HepG2 (cell line): ENCODE results near the gene DDX50. TPM values are rescaled to one million over a fixed set of nuclear protein-coding genes. Genes with fewer than 3 reads are reported as not detected.

ENCODE experiments used
- DR1 ChIP-seq: sonication (generic); formaldehyde crosslinking; IDR thresholded peaks from 2 replicates; pipeline ENCODE4 v1.8.0; 2021; ENCODE audit warnings: mild to moderate bottlenecking, missing genetic modification reagents, inconsistent platforms
- JUND ChIP-seq: sonication (generic); formaldehyde crosslinking; IDR thresholded peaks from 2 replicates; pipeline ENCODE4 v1.8.0; 2022; ENCODE audit warnings: mild to moderate bottlenecking, missing genetic modification reagents
- KDM2A ChIP-seq: sonication (generic); formaldehyde crosslinking; IDR thresholded peaks from 2 replicates; pipeline ENCODE4 v1.4.0; 2020; ENCODE audit warnings: low read depth, missing genetic modification reagents, borderline replicate concordance
- NR2F2 ChIP-seq: IDR thresholded peaks from 2 replicates; pipeline ENCODE4 v1.6.1; 2012; ENCODE audit warnings: low read depth, inconsistent platforms, borderline replicate concordance
- NRL ChIP-seq: sonication (generic); formaldehyde crosslinking; IDR thresholded peaks from 2 replicates; pipeline ENCODE4 v1.5.0; 2020; ENCODE audit warnings: missing genetic modification reagents, mild to moderate bottlenecking, moderate library complexity, borderline replicate concordance
- POGZ ChIP-seq: sonication (generic); formaldehyde crosslinking; IDR thresholded peaks from 2 replicates; pipeline ENCODE4 v1.4.0; 2020; ENCODE audit warnings: mild to moderate bottlenecking, missing genetic modification reagents
- RBM39 ChIP-seq: fragments of 200-400 bp; formaldehyde crosslinking; IDR thresholded peaks from one replicate; pipeline ENCODE4 v1.6.1; 2018; ENCODE audit warnings: antibody characterized with exemption, mild to moderate bottlenecking, low read depth, low read length; ENCODE audit not compliant: poor library complexity, severe bottlenecking
- YY1 ChIP-seq: IDR thresholded peaks from 2 replicates; pipeline ENCODE4 v1.6.1; 2011; ENCODE audit warnings: low read length, low read depth, moderate library complexity, mild to moderate bottlenecking; ENCODE audit not compliant: insufficient read depth, insufficient replicate concordance
- ZNF180 ChIP-seq: sonication (generic); formaldehyde crosslinking; IDR thresholded peaks from 2 replicates; pipeline ENCODE4 v1.4.0; 2020; ENCODE audit warnings: low read depth, missing genetic modification reagents, borderline replicate concordance
- ZNF354B ChIP-seq: sonication (generic); formaldehyde crosslinking; IDR thresholded peaks from 2 replicates; pipeline ENCODE4 v1.8.0; 2022; ENCODE audit warnings: mild to moderate bottlenecking, missing genetic modification reagents
- ZNF468 ChIP-seq: sonication (generic); formaldehyde crosslinking; IDR thresholded peaks from 2 replicates; pipeline ENCODE4 v1.8.0; 2022; ENCODE audit warnings: mild to moderate bottlenecking, moderate library complexity, missing genetic modification reagents
- ZNF629 ChIP-seq: sonication (generic); formaldehyde crosslinking; conservative IDR thresholded peaks from 2 replicates; pipeline ENCODE4 v1.5.0; 2020; ENCODE audit warnings: missing genetic modification reagents
- ZNF790 ChIP-seq: sonication (generic); formaldehyde crosslinking; IDR thresholded peaks from 2 replicates; pipeline ENCODE4 v1.8.0; 2022; ENCODE audit warnings: missing genetic modification reagents, mild to moderate bottlenecking, borderline replicate concordance
- ZSCAN22 ChIP-seq: sonication (generic); formaldehyde crosslinking; IDR thresholded peaks from 2 replicates; pipeline ENCODE4 v1.4.0; 2020; ENCODE audit warnings: mild to moderate bottlenecking, missing genetic modification reagents
- polyA plus RNA-seq, 8 experiments: library from polyadenylated mRNA; depleted of rRNA in 3 of 8; stranded (reverse) in 7 of 8; unstranded in 1 of 8; fragments of >200 nt; fragmentation: Illumina TruSeq in 4 of 8; extraction: Trizol in 4 of 8; gene quantifications; 2 replicates each; pipeline versions ENCODE4 v1.2.1 to v1.2.3, GENCODE V29; 2011 to 2016; ENCODE audit warnings: low read depth in 4 of 8, missing spikeins in 1 of 8, mixed read lengths in 1 of 8; ENCODE audit not compliant: insufficient read depth in 1 of 8
- total RNA-seq, 5 experiments: library from RNA; depleted of rRNA; stranded (reverse); fragments of >200 nt; fragmentation: Illumina TruSeq; extraction: Trizol; gene quantifications; 2 replicates each; pipeline ENCODE4 v1.2.3, GENCODE V29; 2016; ENCODE audit warnings: low read depth in 1 of 5
- TF ChIP-seq, protein P1 (sequence below): sonication (generic); formaldehyde crosslinking; IDR thresholded peaks from 2 replicates; pipeline ENCODE4 v1.9.0; 2022; ENCODE audit warnings: missing genetic modification reagents, mild to moderate bottlenecking, borderline replicate concordance
- TF ChIP-seq, protein P2 (sequence below): IDR thresholded peaks from 2 replicates; pipeline ENCODE4 v1.4.0; 2020; ENCODE audit warnings: mild to moderate bottlenecking, missing genetic modification reagents
- TF ChIP-seq, protein P3 (sequence below): sonication (generic); formaldehyde crosslinking; IDR thresholded peaks from 2 replicates; pipeline ENCODE4 v1.4.0; 2020; ENCODE audit warnings: mild to moderate bottlenecking, low read depth, missing genetic modification reagents
- TF ChIP-seq, protein P4 (sequence below): sonication (generic); formaldehyde crosslinking; IDR thresholded peaks from 2 replicates; pipeline ENCODE4 v1.5.1; 2020; ENCODE audit warnings: missing genetic modification reagents, mild to moderate bottlenecking, borderline replicate concordance

DDX50 gene
- total and polyA plus RNA-seq, 2 of the 13 experiments (the other 11 are each of a cell fraction or from before 2014, with no cell fraction given), result 19.0 to 38.2 TPM

DNA sequence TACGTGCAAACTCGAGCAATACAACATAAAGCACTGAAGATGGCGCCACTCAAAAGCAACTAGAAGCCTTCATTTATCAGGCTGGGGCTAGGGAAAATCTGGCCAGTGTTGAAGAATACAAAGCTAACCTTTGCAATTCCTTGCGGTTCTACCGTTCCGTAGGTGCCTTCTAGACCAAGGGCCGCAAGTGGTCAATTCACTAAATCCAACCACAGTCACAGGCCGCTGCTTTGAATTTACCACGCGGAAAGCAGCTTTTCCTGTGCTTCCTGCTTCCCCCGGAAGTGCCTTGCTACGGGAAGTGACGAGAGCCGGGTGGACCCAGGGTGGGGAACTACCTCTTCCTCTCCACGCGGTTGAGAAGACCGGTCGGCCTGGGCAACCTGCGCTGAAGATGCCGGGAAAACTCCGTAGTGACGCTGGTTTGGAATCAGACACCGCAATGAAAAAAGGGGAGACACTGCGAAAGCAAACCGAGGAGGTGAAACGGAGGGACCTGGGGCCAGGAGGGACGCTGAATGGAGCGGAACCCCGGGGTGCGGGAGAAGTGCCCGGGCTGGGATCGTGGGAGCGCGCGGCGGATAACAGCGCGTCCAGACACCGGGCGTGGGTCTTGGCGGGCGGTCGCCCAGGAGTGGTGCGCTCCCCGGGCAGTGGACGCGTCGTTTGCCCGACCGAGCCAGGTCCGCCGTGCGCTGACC, 54.9 kb downstream of the DDX50 start, which contains the start of gene DDX21 (continued):
- TF ChIP-seq, protein P1, sequence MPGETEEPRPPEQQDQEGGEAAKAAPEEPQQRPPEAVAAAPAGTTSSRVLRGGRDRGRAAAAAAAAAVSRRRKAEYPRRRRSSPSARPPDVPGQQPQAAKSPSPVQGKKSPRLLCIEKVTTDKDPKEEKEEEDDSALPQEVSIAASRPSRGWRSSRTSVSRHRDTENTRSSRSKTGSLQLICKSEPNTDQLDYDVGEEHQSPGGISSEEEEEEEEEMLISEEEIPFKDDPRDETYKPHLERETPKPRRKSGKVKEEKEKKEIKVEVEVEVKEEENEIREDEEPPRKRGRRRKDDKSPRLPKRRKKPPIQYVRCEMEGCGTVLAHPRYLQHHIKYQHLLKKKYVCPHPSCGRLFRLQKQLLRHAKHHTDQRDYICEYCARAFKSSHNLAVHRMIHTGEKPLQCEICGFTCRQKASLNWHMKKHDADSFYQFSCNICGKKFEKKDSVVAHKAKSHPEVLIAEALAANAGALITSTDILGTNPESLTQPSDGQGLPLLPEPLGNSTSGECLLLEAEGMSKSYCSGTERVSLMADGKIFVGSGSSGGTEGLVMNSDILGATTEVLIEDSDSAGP (CRISPR knock-in tag), result peak; percentile 85
- TF ChIP-seq KDM2A (CRISPR knock-in tag), result peak; percentile 83
- TF ChIP-seq ZNF468 (CRISPR knock-in tag), result 0 out of 2 replicates have a peak, but pooled peaks have one; percentile 24
- peak; percentile 71 for TF ChIP-seq RBM39
- no peak for TF ChIP-seq JUND
- TF ChIP-seq NR2F2, result peak; percentile 64; the same call in 1 of the 2 replicates
- peak; percentile 47; the same call in 1 of the 2 replicates for TF ChIP-seq NRL (CRISPR knock-in tag)
- TF ChIP-seq, protein P2, sequence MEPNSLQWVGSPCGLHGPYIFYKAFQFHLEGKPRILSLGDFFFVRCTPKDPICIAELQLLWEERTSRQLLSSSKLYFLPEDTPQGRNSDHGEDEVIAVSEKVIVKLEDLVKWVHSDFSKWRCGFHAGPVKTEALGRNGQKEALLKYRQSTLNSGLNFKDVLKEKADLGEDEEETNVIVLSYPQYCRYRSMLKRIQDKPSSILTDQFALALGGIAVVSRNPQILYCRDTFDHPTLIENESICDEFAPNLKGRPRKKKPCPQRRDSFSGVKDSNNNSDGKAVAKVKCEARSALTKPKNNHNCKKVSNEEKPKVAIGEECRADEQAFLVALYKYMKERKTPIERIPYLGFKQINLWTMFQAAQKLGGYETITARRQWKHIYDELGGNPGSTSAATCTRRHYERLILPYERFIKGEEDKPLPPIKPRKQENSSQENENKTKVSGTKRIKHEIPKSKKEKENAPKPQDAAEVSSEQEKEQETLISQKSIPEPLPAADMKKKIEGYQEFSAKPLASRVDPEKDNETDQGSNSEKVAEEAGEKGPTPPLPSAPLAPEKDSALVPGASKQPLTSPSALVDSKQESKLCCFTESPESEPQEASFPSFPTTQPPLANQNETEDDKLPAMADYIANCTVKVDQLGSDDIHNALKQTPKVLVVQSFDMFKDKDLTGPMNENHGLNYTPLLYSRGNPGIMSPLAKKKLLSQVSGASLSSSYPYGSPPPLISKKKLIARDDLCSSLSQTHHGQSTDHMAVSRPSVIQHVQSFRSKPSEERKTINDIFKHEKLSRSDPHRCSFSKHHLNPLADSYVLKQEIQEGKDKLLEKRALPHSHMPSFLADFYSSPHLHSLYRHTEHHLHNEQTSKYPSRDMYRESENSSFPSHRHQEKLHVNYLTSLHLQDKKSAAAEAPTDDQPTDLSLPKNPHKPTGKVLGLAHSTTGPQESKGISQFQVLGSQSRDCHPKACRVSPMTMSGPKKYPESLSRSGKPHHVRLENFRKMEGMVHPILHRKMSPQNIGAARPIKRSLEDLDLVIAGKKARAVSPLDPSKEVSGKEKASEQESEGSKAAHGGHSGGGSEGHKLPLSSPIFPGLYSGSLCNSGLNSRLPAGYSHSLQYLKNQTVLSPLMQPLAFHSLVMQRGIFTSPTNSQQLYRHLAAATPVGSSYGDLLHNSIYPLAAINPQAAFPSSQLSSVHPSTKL (CRISPR knock-in tag), result peak; percentile 27; the same call in 1 of the 2 replicates
- peak; percentile 75 for TF ChIP-seq YY1
- no peak; the same call in 1 of the 2 replicates for TF ChIP-seq POGZ (CRISPR knock-in tag)
- TF ChIP-seq, protein P3, sequence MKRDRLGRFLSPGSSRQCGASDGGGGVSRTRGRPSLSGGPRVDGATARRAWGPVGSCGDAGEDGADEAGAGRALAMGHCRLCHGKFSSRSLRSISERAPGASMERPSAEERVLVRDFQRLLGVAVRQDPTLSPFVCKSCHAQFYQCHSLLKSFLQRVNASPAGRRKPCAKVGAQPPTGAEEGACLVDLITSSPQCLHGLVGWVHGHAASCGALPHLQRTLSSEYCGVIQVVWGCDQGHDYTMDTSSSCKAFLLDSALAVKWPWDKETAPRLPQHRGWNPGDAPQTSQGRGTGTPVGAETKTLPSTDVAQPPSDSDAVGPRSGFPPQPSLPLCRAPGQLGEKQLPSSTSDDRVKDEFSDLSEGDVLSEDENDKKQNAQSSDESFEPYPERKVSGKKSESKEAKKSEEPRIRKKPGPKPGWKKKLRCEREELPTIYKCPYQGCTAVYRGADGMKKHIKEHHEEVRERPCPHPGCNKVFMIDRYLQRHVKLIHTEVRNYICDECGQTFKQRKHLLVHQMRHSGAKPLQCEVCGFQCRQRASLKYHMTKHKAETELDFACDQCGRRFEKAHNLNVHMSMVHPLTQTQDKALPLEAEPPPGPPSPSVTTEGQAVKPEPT, result peak; percentile 51; the same call in 1 of the 2 replicates
- TF ChIP-seq ZNF629 (CRISPR knock-in tag), result 0 out of 2 replicates have a peak, but pooled peaks have one; percentile 5
- no peak for TF ChIP-seq ZNF790 (CRISPR knock-in tag)
- no peak for TF ChIP-seq ZNF354B (CRISPR knock-in tag)
- TF ChIP-seq ZSCAN22 (CRISPR knock-in tag), result no peak
- peak; percentile 1; the same call in 1 of the 2 replicates for TF ChIP-seq DR1 (CRISPR knock-in tag)
- TF ChIP-seq ZNF180, result no peak
- TF ChIP-seq, protein P4, sequence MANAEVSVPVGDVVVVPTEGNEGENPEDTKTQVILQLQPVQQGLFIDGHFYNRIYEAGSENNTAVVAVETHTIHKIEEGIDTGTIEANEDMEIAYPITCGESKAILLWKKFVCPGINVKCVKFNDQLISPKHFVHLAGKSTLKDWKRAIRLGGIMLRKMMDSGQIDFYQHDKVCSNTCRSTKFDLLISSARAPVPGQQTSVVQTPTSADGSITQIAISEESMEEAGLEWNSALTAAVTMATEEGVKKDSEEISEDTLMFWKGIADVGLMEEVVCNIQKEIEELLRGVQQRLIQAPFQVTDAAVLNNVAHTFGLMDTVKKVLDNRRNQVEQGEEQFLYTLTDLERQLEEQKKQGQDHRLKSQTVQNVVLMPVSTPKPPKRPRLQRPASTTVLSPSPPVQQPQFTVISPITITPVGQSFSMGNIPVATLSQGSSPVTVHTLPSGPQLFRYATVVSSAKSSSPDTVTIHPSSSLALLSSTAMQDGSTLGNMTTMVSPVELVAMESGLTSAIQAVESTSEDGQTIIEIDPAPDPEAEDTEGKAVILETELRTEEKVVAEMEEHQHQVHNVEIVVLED (CRISPR knock-in tag), result peak; percentile 46; the same call in 1 of the 2 replicates
